Neutrophil (primary cell): ENCODE data around the gene RBM33.

Source experiments
- H3K27ac ChIP-seq: fragments of 200-600 bp; sonication (generic); 2 replicates; pipeline ENCODE4 v1.5.1; 2016; ENCODE audit warnings: mild to moderate bottlenecking, moderate library complexity
- H3K27me3 ChIP-seq: fragments of 200-600 bp; sonication (generic); 2 replicates; pipeline ENCODE4 v1.6.0; 2016; ENCODE audit warnings: mild to moderate bottlenecking
- H3K36me3 ChIP-seq: fragments of 200-600 bp; sonication (generic); 2 replicates; pipeline ENCODE4 v1.5.1; 2017
- H3K4me1 ChIP-seq, 2 experiments: fragments of 200-600 bp in 1 of 2; sonication (generic) in 1 of 2; 1 replicate in 1 of 2; 2 replicates in 1 of 2; pipeline versions ENCODE4 v1.5.1 to v1.6.1; 2013 to 2016; ENCODE audit warnings: low read depth in 1 of 2, low read length in 1 of 2, mild to moderate bottlenecking in 1 of 2, moderate library complexity in 1 of 2; ENCODE audit not compliant: control insufficient read depth in 1 of 2, insufficient read depth in 1 of 2
- H3K4me3 ChIP-seq, 2 experiments: fragments of 200-600 bp in 1 of 2; sonication (generic) in 1 of 2; 1 replicate in 1 of 2; 2 replicates in 1 of 2; pipeline ENCODE4 v1.5.1; 2013 to 2016; ENCODE audit warnings: low read depth in 1 of 2, low read length in 1 of 2, mild to moderate bottlenecking in 1 of 2, moderate library complexity in 1 of 2
- H3K9me3 ChIP-seq: fragments of 200-600 bp; sonication (generic); 2 replicates; pipeline ENCODE4 v1.5.1; 2016
- CTCF ChIP-seq: fragments of 200-600 bp; sonication (generic); IDR thresholded peaks from 2 replicates; pipeline ENCODE4 v1.5.1; 2016; ENCODE audit warnings: antibody characterized with exemption

The RBM33 gene

GRCh38 chr7:155701972-155702544, 57.6 kb downstream of the RBM33 start:
- no peak overlapping the region for H3K4me3 ChIP-seq
- no peaks in the 10 kb centered on the region for H3K9me3 ChIP-seq
- H3K36me3 ChIP-seq, result peaks cover 54% of the 10 kb centered on the region
- no peaks in the 10 kb centered on the region for H3K27me3 ChIP-seq
- no peaks in the 10 kb centered on the region for H3K4me1 ChIP-seq
- no peak overlapping the region for H3K27ac ChIP-seq
- TF ChIP-seq CTCF, result no peak

GRCh38 chr7:155702616-155703015, 58.2 kb downstream of the RBM33 start:
- Histone ChIP-seq H3K4me1 (no peaks in the 10 kb centered on the region), H3K9me3 (no peaks in the 10 kb centered on the region), H3K27ac (no peak overlapping the region), H3K4me3 (no peak overlapping the region), H3K27me3 (no peaks in the 10 kb centered on the region), H3K36me3 (peaks cover 60% of the 10 kb centered on the region)
- no peak for TF ChIP-seq CTCF

DNA sequence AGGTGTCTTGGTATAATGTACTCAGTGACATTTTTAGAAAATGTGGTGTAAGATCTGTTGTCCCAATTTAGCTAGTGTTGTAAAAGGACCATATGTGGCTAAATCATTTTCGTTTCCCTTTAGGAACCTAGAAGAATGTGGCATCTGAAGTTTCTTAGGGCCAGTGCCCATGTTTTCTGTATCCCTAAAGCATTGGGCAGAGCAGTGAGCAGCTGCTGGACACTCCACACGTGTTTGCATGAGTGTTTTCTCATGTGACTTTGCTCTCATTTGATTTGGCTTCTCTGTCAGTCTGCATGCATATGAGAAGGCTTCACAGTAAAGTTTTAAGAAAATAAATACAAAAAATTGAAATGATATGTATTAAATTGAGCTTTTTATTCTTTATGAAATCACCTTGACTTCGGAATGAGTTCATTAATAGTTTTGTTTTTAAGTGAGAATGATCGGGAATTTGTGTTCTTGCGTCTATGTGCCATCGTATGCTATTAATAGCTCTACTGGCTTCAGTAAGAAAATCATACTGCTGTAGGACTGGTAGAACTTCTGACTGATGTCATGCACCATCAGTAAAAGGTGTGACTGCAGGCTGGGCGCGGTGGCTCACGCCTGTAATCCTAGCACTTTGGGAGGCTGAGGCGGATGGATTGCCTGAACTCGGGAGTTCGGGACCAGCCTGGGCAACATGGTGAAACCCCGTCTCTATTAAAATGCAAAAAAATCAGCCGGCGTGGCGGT, 61.3 kb downstream of the RBM33 start:
- Histone ChIP-seq H3K36me3 (peaks cover 89% of the 10 kb centered on the region), H3K4me3 (no peak overlapping the region)

GRCh38 chr7:155706376-155706775, 61.9 kb downstream of the RBM33 start:
- Histone ChIP-seq H3K9me3 (no peaks in the 10 kb centered on the region), H3K27me3 (no peaks in the 10 kb centered on the region), H3K36me3 (peaks cover 89% of the 10 kb centered on the region), H3K4me3 (no peak overlapping the region), H3K4me1 (no peaks in the 10 kb centered on the region), H3K27ac (no peak overlapping the region)
- TF ChIP-seq CTCF, result no peak

More for the DNA sequence above, 61.3 kb downstream of the RBM33 start:
- no peaks in the 10 kb centered on the region for H3K27me3 ChIP-seq
- no peak for TF ChIP-seq CTCF
- no peaks in the 10 kb centered on the region for H3K4me1 ChIP-seq
- H3K27ac ChIP-seq, result no peak overlapping the region
- no peaks in the 10 kb centered on the region for H3K9me3 ChIP-seq

- TF ChIP-seq CTCF, result no peak
- no peak overlapping the region for H3K27ac ChIP-seq
- H3K9me3 ChIP-seq, result no peaks in the 10 kb centered on the region
- no peak overlapping the region for H3K4me3 ChIP-seq
- peaks cover 8 to 11% of the 10 kb centered on the region in 2 experiments for H3K4me1 ChIP-seq
- H3K36me3 ChIP-seq, result peaks cover 84% of the 10 kb centered on the region
- H3K27me3 ChIP-seq, result no peaks in the 10 kb centered on the region
Observed at GRCh38 chr7:155709453-155709852, 65.0 kb downstream of the RBM33 start.
